Skin of body (tissue), 2 donors: ENCODE measurements around the gene BMP15. TPM values are rescaled to one million over a fixed set of nuclear protein-coding genes. Genes with fewer than 3 reads are reported as not detected.

ENCODE experiments used
- DNase-seq: peaks from one replicate; lab custom pipeline; 2025; lab: John Stamatoyannopoulos, UW
- total RNA-seq: library from RNA; depleted of rRNA; stranded (reverse); fragments of >200 nt; gene quantifications from one replicate; pipeline ENCODE4 v1.2.3, GENCODE V29; 2014

Gene BMP15
- not detected for total RNA-seq

- no peak for DNase-seq
Observed at GRCh38 chrX:50910685-50911176, at the start of gene BMP15. Gene BMP15 (plus strand): TSS chrX:50910735. CDS start chrX:50910784, 49 bp downstream.

GRCh38 chrX:50863471-50863870 lies 47.1 kb upstream of the BMP15 start:
- no peak for DNase-seq

GRCh38 chrX:50865311-50865710 lies 45.2 kb upstream of the BMP15 start:
- no peak for DNase-seq

- peak; percentile 10 for DNase-seq
Observed at GRCh38 chrX:50871922-50872453, 38.5 kb upstream of the BMP15 start.

GRCh38 chrX:50874876-50875275 lies 35.7 kb upstream of the BMP15 start:
- no peak for DNase-seq

GRCh38 chrX:50876551-50876950 lies 34.0 kb upstream of the BMP15 start:
- no peak for DNase-seq

GRCh38 chrX:50877310-50877709 lies 33.2 kb upstream of the BMP15 start:
- no peak for DNase-seq

- DNase-seq, result no peak
Observed at GRCh38 chrX:50881028-50881427, 29.5 kb upstream of the BMP15 start.

GRCh38 chrX:50888884-50889283 lies 21.7 kb upstream of the BMP15 start:
- no peak for DNase-seq

GRCh38 chrX:50889582-50889981 lies 21.0 kb upstream of the BMP15 start:
- no peak for DNase-seq

- DNase-seq, result no peak
Observed at GRCh38 chrX:50893047-50893446, 17.5 kb upstream of the BMP15 start.

- no peak for DNase-seq
Observed at GRCh38 chrX:50893466-50893865, 17.1 kb upstream of the BMP15 start.

- no peak for DNase-seq
Observed at GRCh38 chrX:50905334-50905733, 5.2 kb upstream of the BMP15 start.

GRCh38 chrX:50913520-50913919 lies 3.0 kb downstream of the BMP15 start:
- no peak for DNase-seq

GRCh38 chrX:50920132-50920531 lies 9.6 kb downstream of the BMP15 start:
- DNase-seq, result no peak

- no peak for DNase-seq
Observed at GRCh38 chrX:50927127-50927526, 16.6 kb downstream of the BMP15 start.

GRCh38 chrX:50941638-50942037 lies 31.1 kb downstream of the BMP15 start:
- DNase-seq, result no peak

GRCh38 chrX:50942471-50942870 lies 31.9 kb downstream of the BMP15 start:
- no peak for DNase-seq

GRCh38 chrX:50952406-50952805 lies 41.9 kb downstream of the BMP15 start:
- DNase-seq, result no peak

GRCh38 chrX:50953832-50954231 lies 43.3 kb downstream of the BMP15 start:
- no peak for DNase-seq

- DNase-seq, result no peak
Observed at GRCh38 chrX:50962156-50962555, 51.6 kb downstream of the BMP15 start.

GRCh38 chrX:50963842-50964241 lies 53.3 kb downstream of the BMP15 start:
- no peak for DNase-seq
